ENCODE results near the gene BIRC2.
A peak's percentile ranks its signal among the peaks of the same experiment; 100 is the strongest.
"Not testable (repeated sequence)": the region's sequence is repeated elsewhere in the genome, so short reads cannot be mapped to it uniquely, and the experiment has no call there.

Gene BIRC2

GRCh38 chr11:102374633-102375424, 27.8 kb downstream of the BIRC2 start:
- not testable (repeated sequence) for DNase-seq (ENCODE audit: low read depth, low spot score)

- DNase-seq (ENCODE audit: low read depth, low spot score) = no peak
Measured at GRCh38 chr11:102375720-102376399, 28.8 kb downstream of the BIRC2 start.

GRCh38 chr11:102377891-102378290, 30.9 kb downstream of the BIRC2 start:
- peak; percentile 57 for DNase-seq (ENCODE audit: low read depth, low spot score)

- no peak for DNase-seq (ENCODE audit: low read depth, low spot score)
Measured at GRCh38 chr11:102378818-102379217, 31.8 kb downstream of the BIRC2 start.

- DNase-seq (ENCODE audit: low read depth, low spot score) = no peak
Measured at GRCh38 chr11:102382384-102382783, 35.4 kb downstream of the BIRC2 start.

GRCh38 chr11:102383839-102384238, 36.8 kb downstream of the BIRC2 start:
- no peak for DNase-seq (ENCODE audit: low read depth, low spot score)

GRCh38 chr11:102384419-102385079, 37.5 kb downstream of the BIRC2 start:
- DNase-seq (ENCODE audit: low read depth, low spot score) = no peak

GRCh38 chr11:102385085-102386007, 38.3 kb downstream of the BIRC2 start:
- no peak for DNase-seq (ENCODE audit: low read depth, low spot score)

- no peak for DNase-seq (ENCODE audit: low read depth, low spot score)
Measured at GRCh38 chr11:102386136-102386734, 39.2 kb downstream of the BIRC2 start.

- no peak for DNase-seq (ENCODE audit: low read depth, low spot score)
Measured at GRCh38 chr11:102387043-102387781, 40.2 kb downstream of the BIRC2 start.

- DNase-seq (ENCODE audit: low read depth, low spot score) = peak; percentile 36
Measured at GRCh38 chr11:102389253-102389652, 42.2 kb downstream of the BIRC2 start.

- peak; percentile 75 for DNase-seq (ENCODE audit: low read depth, low spot score)
Measured at GRCh38 chr11:102390667-102391465, 43.9 kb downstream of the BIRC2 start.

GRCh38 chr11:102391549-102392237, 44.7 kb downstream of the BIRC2 start:
- DNase-seq (ENCODE audit: low read depth, low spot score) = no peak

GRCh38 chr11:102393272-102393730, 46.3 kb downstream of the BIRC2 start:
- DNase-seq (ENCODE audit: low read depth, low spot score) = no peak

GRCh38 chr11:102395720-102396393, 48.8 kb downstream of the BIRC2 start:
- no peak for DNase-seq (ENCODE audit: low read depth, low spot score)

GRCh38 chr11:102396708-102397563, 49.9 kb downstream of the BIRC2 start:
- no peak for DNase-seq (ENCODE audit: low read depth, low spot score)

- no peak for DNase-seq (ENCODE audit: low read depth, low spot score)
Measured at GRCh38 chr11:102398297-102398696, 51.3 kb downstream of the BIRC2 start.

Data from astrocyte of the hippocampus (primary cell).